B cell (primary cell): ENCODE results near the gene ZBED5. TPM values are rescaled to one million over a fixed set of nuclear protein-coding genes. Genes with fewer than 3 reads are reported as not detected.

Experiments
- ATAC-seq: fragments of 200-7000 bp; cut with Tn5 transposase; one replicate; pipeline ENCODE4 v1.10.0; 2021; ENCODE audit warnings: low read depth, mild to moderate bottlenecking, moderate number of reproducible peaks, moderate library complexity
- CTCF ChIA-PET: fragments of 350-600 bp; sonication (Branson Sonifier 250); formaldehyde crosslinking; loops from one replicate; lab custom pipeline; 2021; ENCODE audit warnings: antibody characterized with exemption, inconsistent platforms; lab: Charles Lee
- POLR2A ChIA-PET: fragments of 350-600 bp; sonication (Branson Sonifier 250); formaldehyde crosslinking; loops from one replicate; lab custom pipeline; 2021; ENCODE audit warnings: antibody characterized with exemption; lab: Charles Lee
- DNase-seq: peaks from one replicate; pipeline ENCODE4 v3.0.0; 2013
- H2AFZ ChIP-seq: 2 replicates; pipeline ENCODE4 v1.6.1; 2012; ENCODE audit warnings: mild to moderate bottlenecking, low read depth, low read length; ENCODE audit not compliant: insufficient read depth, poor library complexity, severe bottlenecking
- H3K27ac ChIP-seq, 2 donors: 1 replicate in 1 of 2; 2 replicates in 1 of 2; pipeline ENCODE4 v1.5.1; 2012 to 2013; ENCODE audit warnings: low read length in 2 of 2, mild to moderate bottlenecking in 2 of 2, moderate library complexity in 1 of 2
- H3K27me3 ChIP-seq, 4 experiments: fragments of 200-600 bp in 1 of 4; sonication (generic) in 1 of 4; replicated peaks in 1 of 4; 1 replicate in 2 of 4; 2 replicates in 2 of 4; pipeline versions ENCODE4 v1.6.1 to v1.7.0; 2013 to 2016; ENCODE audit warnings: low read length in 3 of 4, mild to moderate bottlenecking in 2 of 4, mixed read lengths in 1 of 4, moderate library complexity in 1 of 4; ENCODE audit not compliant: insufficient read depth in 4 of 4, control insufficient read depth in 3 of 4; ENCODE audit errors: control extremely low read depth in 1 of 4
- H3K36me3 ChIP-seq, 2 experiments: replicated peaks in 1 of 2; 1 replicate in 1 of 2; 2 replicates in 1 of 2; pipeline versions ENCODE4 v1.6.1 to v1.7.1; 2013; ENCODE audit warnings: low read length in 1 of 2; ENCODE audit not compliant: insufficient read depth in 2 of 2, control insufficient read depth in 1 of 2; ENCODE audit errors: control extremely low read depth in 1 of 2, extremely low read depth in 1 of 2
- H3K4me1 ChIP-seq, 2 donors: fragments of 200-600 bp in 1 of 2; sonication (generic) in 1 of 2; 1 replicate in 1 of 2; 2 replicates in 1 of 2; pipeline versions ENCODE4 v1.5.1 to v1.6.1; 2013 to 2017; ENCODE audit warnings: low read length in 2 of 2; ENCODE audit not compliant: control insufficient read depth in 2 of 2, insufficient read depth in 2 of 2
- H3K4me2 ChIP-seq: replicated peaks from 2 replicates; pipeline ENCODE3; 2012; ENCODE audit warnings: mild to moderate bottlenecking, low read depth, low read length; ENCODE audit not compliant: poor library complexity, severe bottlenecking
- H3K4me3 ChIP-seq, 5 experiments: fragments of 200-600 bp in 1 of 5; sonication (generic) in 1 of 5; 1 replicate in 3 of 5; 2 replicates in 2 of 5; pipeline versions ENCODE4 v1.5.1 to v1.7.0; 2011 to 2016; ENCODE audit warnings: low read length in 4 of 5, mild to moderate bottlenecking in 4 of 5, low read depth in 2 of 5, control low read depth in 1 of 5, moderate library complexity in 1 of 5; ENCODE audit not compliant: insufficient read depth in 1 of 5; ENCODE audit errors: control extremely low read depth in 1 of 5, extremely low read depth in 1 of 5
- H3K79me2 ChIP-seq: fragments of 200-600 bp; sonication (generic); one replicate; pipeline ENCODE4 v1.6.0; 2016; ENCODE audit warnings: low read length; ENCODE audit not compliant: control insufficient read depth, insufficient read depth
- H3K9ac ChIP-seq: fragments of 200-600 bp; sonication (generic); 2 replicates; pipeline ENCODE4 v1.6.1; 2017; ENCODE audit warnings: mild to moderate bottlenecking, low read length, moderate library complexity
- H3K9me3 ChIP-seq, 3 donors: one replicate each; pipeline versions ENCODE4 v1.6.1 to v1.7.1; 2013; ENCODE audit warnings: low read length in 2 of 3; ENCODE audit not compliant: control insufficient read depth in 2 of 3, insufficient read depth in 1 of 3; ENCODE audit errors: control extremely low read depth in 1 of 3
- H4K20me1 ChIP-seq: 2 replicates; pipeline ENCODE4 v1.6.0; 2012; ENCODE audit warnings: mild to moderate bottlenecking, low read length; ENCODE audit not compliant: insufficient read depth, control insufficient read depth, poor library complexity, severe bottlenecking
- H3K27ac Mint-ChIP-seq: one replicate; pipeline ENCODE4 v1.8.0; 2021; ENCODE audit warnings: mixed read lengths
- H3K27me3 Mint-ChIP-seq: one replicate; pipeline ENCODE4 v1.8.0; 2021; ENCODE audit warnings: mixed read lengths
- H3K4me1 Mint-ChIP-seq: one replicate; pipeline ENCODE4 v1.8.0; 2021; ENCODE audit warnings: mixed read lengths
- H3K4me3 Mint-ChIP-seq: one replicate; pipeline ENCODE4 v1.8.0; 2021; ENCODE audit warnings: mixed read lengths
- H3K9me3 Mint-ChIP-seq: one replicate; pipeline ENCODE4 v1.8.0; 2022; ENCODE audit warnings: mixed read lengths; ENCODE audit not compliant: insufficient read depth
- CTCF ChIP-seq: fragments of 200-600 bp; IDR thresholded peaks from one replicate; pipeline ENCODE4 v1.8.0; 2022; ENCODE audit warnings: antibody characterized with exemption, mild to moderate bottlenecking
- EZH2 ChIP-seq: IDR thresholded peaks from 2 replicates; pipeline ENCODE4 v1.6.1; 2012; ENCODE audit warnings: borderline replicate concordance, low read depth, mild to moderate bottlenecking, moderate library complexity, low read length; ENCODE audit not compliant: insufficient read depth, poor library complexity, severe bottlenecking
- whole genome bisulfite sequencing: methylation state at CpG from one replicate; pipeline ENCODE4 v1.1.5; 2013; ENCODE audit warnings: missing lambda C conversion rate; ENCODE audit not compliant: insufficient coverage; 5-methylcytosine and 5-hydroxymethylcytosine counted together
- intact Hi-C: fragments of 100-400 bp; cut with micrococcal nuclease; formaldehyde crosslinking; loops from one replicate; pipeline ENCODE4 v1.10.0; 2022
- polyA plus RNA-seq: library from polyadenylated mRNA; depleted of rRNA; stranded (reverse); fragments of >200 nt; gene quantifications from 2 replicates; pipeline ENCODE4 v1.2.3, GENCODE V29; 2012
- total RNA-seq, 2 donors: library from RNA; stranded (reverse); fragments of 120-200 nt in 1 of 2; gene quantifications; 1 replicate in 1 of 2; 2 replicates in 1 of 2; pipeline versions ENCODE4 v1.2.3 to v1.2.4, GENCODE V29; 2013 to 2022

The ZBED5 gene
- total and polyA plus RNA-seq, 2 donors (not counting 1 experiment from before 2014, with no cell fraction given), result 66.6 to 178 TPM

- H3K4me1 ChIP-seq, result peaks cover 2 to 4% of the 10 kb centered on the region in 2 donors
- TF ChIP-seq CTCF (no peak), EZH2 (no peak)
- H3K4me3 ChIP-seq, result no peak overlapping the region
- Mint-ChIP-seq H3K9me3 (peaks cover 14% of the 10 kb centered on the region), H3K27me3 (no peaks in the 10 kb centered on the region), H3K4me1 (peaks cover 4% of the 10 kb centered on the region), H3K4me3 (no peak overlapping the region), H3K27ac (no peak overlapping the region)
- ATAC-seq (no peak), DNase-seq (no peak)
- intact Hi-C loops, result no loop called here
- CTCF ChIA-PET, result interaction anchor here (1.1 kb wide), 1 partner anchor 8 kb away, joined by 3 read pairs; no protein-coding TSS in a partner anchor
- no peaks in the 10 kb centered on the region for H3K27me3 ChIP-seq
- POLR2A ChIA-PET, result no interaction called here
- H4K20me1 ChIP-seq, result no peaks in the 10 kb centered on the region
- H3K36me3 ChIP-seq, result no peaks in the 10 kb centered on the region
- no peak overlapping the region for H3K9ac ChIP-seq
- no peak overlapping the region for H3K27ac ChIP-seq
- peaks cover 0 to 4% (median 0%) of the 10 kb centered on the region in 3 donors for H3K9me3 ChIP-seq
- no peak overlapping the region for H2AFZ ChIP-seq
- H3K79me2 ChIP-seq, result no peaks in the 10 kb centered on the region
- H3K4me2 ChIP-seq, result no peak overlapping the region
Measured at GRCh38 chr11:10887307-10887706, 29.5 kb upstream of the ZBED5 start.

GRCh38 chr11:10886652-10887250 is 28.9 kb upstream of the ZBED5 start:
- ATAC-seq (no peak), DNase-seq (no peak)
- ChIA-PET POLR2A (no interaction called here), CTCF (interaction anchor here (1.0 to 1.3 kb wide), 2 partner anchors 71 to 135 kb away, joined by 3 to 4 read pairs; no protein-coding TSS in a partner anchor)
- Histone ChIP-seq H3K9ac (no peak overlapping the region), H2AFZ (no peak overlapping the region), H3K36me3 (no peaks in the 10 kb centered on the region), H3K9me3 (peaks cover 0 to 4% (median 0%) of the 10 kb centered on the region in 3 donors), H3K79me2 (no peaks in the 10 kb centered on the region), H3K4me2 (no peak overlapping the region), H3K27me3 (no peaks in the 10 kb centered on the region), H3K4me1 (no peaks in the 10 kb centered on the region), H3K27ac (no peak overlapping the region), H4K20me1 (no peaks in the 10 kb centered on the region), H3K4me3 (no peak overlapping the region)
- peaks cover 14% of the 10 kb centered on the region for H3K9me3 Mint-ChIP-seq
- H3K27me3 Mint-ChIP-seq, result no peaks in the 10 kb centered on the region
- intact Hi-C loops, result no loop called here
- no peaks in the 10 kb centered on the region for H3K4me1 Mint-ChIP-seq
- no peak overlapping the region for H3K27ac Mint-ChIP-seq
- TF ChIP-seq CTCF, result no peak
- no peak for TF ChIP-seq EZH2
- H3K4me3 Mint-ChIP-seq, result no peak overlapping the region
- 100% methylated on average over 1 of the region's 3 CpGs for WGBS
